Erythroblast (primary cell): ENCODE results near the gene RCSD1.
"Not testable (repeated sequence)": the region's sequence is repeated elsewhere in the genome, so short reads cannot be mapped to it uniquely, and the experiment has no call there.

Experiments
- DNase-seq, 2 experiments: peaks; one replicate each; lab custom pipeline; 2025; lab: John Stamatoyannopoulos, UW
- GATA1 ChIP-seq: IDR thresholded peaks from 2 replicates; pipeline ENCODE4 v1.6.1; 2011; ENCODE audit warnings: low read depth, mild to moderate bottlenecking, control low read depth, low read length, moderate library complexity
- POLR2A ChIP-seq: IDR thresholded peaks from 2 replicates; pipeline ENCODE4 v1.6.1; 2011; ENCODE audit warnings: mild to moderate bottlenecking, low read length

Gene RCSD1

DNA sequence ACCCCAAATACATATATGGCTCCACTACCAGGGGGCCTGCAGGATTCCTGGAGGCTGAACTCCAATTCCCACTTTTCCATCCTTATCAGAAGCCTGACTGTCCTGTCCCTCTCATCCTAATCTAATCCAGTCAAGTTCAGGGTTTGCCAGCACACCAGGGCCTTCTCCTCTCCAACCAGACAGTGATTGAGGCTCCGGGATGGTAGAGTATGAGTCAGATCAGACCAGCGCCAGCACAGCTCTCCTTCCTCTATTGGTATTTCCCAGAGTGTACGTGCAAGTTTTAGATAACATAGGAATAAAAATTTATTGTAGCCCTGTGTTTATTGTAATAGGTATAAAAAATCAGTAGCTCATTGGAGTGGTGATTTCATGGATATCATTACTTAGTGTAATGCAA lies 24.5 kb upstream of the RCSD1 start:
- TF ChIP-seq POLR2A, result no peak
- no peak for TF ChIP-seq GATA1
- no peak for DNase-seq

- no peak for TF ChIP-seq GATA1
- no peak for TF ChIP-seq POLR2A
- no peak for DNase-seq
These were observed 18.0 kb upstream of the RCSD1 start for GRCh38 chr1:167611983-167612382.

DNA sequence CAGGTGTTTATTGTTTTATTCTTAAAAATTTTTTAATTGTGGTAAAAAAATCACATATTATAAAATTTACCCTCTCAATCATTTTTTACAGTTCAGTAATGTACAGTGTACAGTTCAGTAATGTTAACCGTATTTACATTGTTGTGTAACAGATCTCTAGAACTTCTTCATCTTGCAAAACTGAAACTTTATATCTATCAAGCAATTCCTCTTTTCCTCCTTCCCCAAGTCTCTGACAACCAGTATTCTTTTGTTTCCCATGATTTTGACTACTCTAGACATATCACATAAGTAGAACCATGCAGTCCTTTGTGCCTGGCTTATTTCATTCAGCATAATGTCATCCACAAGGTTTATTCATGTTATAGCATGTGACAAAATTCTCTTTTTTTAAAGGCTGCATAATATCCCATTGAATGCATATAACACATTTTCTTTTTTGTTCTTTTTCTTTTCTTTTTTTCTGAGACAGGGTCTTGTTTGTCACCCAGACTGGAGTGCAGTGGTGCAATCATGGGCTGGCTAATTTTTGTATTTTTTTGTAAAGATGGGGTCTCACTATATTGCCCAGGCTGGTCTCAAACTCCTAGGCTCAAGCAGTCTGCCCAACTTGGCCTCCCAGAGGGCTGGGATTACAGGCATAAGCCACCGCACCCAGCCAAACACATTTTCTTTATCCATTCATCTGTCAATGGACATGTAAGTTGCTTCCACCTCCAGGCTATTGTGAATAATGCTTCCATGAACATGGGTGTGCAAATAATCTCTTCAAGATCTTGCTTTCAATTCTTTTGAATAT lies 17.2 kb upstream of the RCSD1 start:
- TF ChIP-seq GATA1, result no peak
- TF ChIP-seq POLR2A, result no peak
- no peak for DNase-seq

DNA sequence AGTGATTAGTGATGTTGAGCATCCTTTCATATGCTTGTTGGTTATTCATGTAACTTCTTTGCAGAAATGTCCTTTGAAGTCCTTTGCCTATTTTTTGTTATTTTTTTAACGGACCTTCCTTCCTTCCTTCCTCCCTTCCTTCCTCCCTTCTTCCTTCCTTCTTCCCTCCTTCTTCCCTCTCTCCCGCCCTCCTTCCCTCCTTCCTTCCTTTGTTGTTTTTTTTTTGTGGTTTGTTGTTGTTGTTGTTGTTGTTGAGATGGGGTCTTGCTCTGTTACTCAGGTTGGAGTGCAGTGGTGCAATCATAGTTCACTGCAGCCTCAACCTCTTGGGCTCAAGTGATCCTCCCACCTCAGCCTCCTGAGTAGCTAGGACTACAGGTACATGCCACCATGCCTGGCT lies 16.0 kb upstream of the RCSD1 start:
- DNase-seq, result not testable (repeated sequence)

- DNase-seq, result no peak
- TF ChIP-seq POLR2A, result no peak
- TF ChIP-seq GATA1, result no peak
These were observed 15.2 kb upstream of the RCSD1 start for GRCh38 chr1:167614851-167615250.

DNA sequence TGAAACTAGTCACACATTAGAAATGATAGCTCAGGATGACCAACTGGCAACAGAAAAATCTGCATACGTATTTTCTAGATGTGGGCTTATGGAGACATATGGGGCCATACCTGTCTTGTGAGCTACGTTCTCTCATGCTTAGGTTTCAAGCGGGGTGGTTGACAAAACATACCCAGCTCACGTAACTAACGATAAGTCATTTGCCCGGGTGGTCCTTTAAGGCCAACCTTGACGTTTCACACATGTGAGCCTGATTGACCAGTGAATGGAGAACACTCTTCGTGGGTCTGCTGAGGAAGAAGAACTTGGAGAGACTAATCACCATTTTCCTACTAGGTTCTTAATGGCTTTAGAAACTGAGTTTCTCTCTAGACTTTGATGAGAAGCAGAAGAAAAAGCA lies 13.5 kb upstream of the RCSD1 start:
- no peak for DNase-seq
- no peak for TF ChIP-seq POLR2A
- TF ChIP-seq GATA1, result no peak

DNA sequence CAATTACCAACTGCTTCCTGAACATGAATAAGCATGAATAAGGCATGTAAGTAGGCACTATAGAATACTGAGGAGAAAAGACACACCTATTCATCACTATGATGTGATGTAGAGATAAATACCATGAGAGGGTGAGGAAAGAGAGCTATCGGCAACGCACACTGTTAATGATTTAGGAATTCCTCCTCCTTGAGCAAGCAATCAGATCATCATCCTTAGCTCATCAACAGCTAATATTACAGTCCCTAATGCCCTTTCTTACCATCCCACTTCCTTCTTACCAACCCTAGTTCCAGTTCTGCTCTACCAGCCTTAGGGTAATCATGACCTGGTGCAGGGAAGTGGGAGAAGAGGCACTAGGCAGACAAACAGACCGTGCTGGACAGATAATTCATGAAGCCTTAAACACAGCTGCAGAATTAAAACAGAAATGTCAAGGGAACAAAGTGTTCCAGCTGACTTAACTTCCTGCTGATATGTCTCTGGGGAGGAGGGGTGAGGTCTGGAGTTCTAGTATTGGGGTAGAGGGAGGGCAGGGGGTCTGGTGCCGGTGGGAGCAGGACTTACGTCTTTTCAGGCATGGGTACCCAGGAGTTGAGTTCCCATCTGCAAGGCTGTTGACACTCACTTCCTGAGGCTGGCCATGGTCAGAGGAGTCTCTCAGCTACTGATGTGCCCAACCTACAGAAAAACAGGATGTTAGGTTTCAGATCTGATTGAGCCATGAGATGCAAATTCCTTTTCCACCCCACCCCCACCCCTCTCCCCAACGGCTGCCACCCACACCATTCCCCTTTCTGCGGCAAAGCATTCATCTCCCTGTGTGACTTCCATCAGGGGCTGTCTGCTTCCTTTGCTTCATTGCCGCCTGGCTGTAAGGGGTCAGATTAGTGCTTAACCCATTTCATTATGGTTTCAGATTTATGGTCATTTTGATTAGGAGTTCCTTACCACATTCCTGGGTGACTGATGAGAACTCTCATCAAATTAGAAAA lies 12.6 kb upstream of the RCSD1 start:
- DNase-seq, result no peak
- TF ChIP-seq GATA1 (no peak), POLR2A (no peak)

- DNase-seq, result no peak
- TF ChIP-seq POLR2A, result no peak
- TF ChIP-seq GATA1, result no peak
These were observed 11.7 kb upstream of the RCSD1 start for GRCh38 chr1:167618366-167618765.

GRCh38 chr1:167618789-167619188 lies 11.2 kb upstream of the RCSD1 start:
- no peak for DNase-seq
- TF ChIP-seq GATA1 (no peak), POLR2A (no peak)

DNA sequence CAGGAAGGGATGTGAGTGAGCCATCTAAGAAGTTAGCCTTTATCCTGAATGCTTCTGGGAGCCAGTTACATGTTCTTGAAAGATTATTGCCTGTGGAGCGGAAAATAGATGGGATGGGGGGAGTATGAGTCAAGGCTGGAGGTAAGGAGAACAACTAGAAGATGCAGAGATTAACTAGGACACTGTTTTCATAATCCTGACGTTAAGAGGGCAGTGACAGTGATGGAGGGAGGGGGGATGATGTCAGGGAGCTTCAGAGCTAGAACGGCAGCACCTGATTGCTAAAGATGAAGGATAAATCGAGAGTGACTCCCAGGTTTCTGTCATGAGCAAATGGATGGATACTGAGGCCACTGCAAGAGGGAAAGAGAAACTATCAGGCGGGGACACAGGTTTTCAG lies 10.0 kb upstream of the RCSD1 start:
- TF ChIP-seq GATA1 (no peak), POLR2A (no peak)
- no peak for DNase-seq

DNA sequence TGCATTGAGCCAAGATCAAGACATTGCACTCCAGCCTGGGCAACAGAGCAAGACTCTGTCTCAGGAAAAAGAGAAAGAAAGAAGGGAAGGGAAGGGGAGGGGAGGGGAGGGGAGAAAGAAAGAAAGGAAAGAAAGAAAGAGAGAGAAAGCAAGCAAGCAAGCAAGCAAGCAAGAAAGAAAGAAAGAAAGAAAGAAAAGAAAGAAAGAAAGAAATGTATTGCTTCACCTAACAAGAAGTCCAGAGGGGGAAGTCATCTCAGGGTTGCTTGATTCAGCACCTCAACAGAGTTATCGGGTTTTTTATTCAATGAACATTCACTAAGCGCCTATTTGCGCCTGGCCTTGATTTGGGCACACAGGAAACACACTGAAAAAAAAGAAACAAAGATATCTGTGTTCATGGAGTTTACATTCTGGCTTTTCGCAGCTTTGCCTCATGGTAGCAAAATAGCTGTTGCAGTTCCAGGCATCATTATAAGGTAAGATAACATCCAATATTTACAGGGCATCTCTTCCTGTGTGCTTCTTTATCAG lies 8.2 kb upstream of the RCSD1 start:
- TF ChIP-seq POLR2A, result no peak
- no peak for TF ChIP-seq GATA1
- DNase-seq, result no peak

DNA sequence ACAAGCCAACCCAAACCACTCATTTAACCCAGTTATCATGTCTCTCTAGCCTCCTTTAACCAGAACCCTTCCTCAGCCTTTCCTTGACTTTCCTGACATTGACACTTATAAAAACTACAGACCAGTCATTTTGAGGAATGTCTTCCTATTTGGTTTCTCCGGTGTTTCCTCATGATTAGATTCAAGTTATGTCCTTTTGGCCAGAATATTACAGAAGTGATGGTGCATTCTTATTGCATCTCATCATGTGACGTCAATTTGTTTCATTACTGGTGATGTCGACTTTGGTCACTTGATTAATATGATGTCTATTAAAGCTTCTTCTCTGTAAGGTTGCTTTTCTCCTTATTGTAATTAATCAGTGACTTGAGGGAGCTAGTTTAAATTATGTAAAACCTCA lies 6.1 kb upstream of the RCSD1 start:
- TF ChIP-seq POLR2A (no peak), GATA1 (no peak)
- no peak for DNase-seq

GRCh38 chr1:167625040-167625823 lies 4.8 kb upstream of the RCSD1 start:
- no peak for DNase-seq
- no peak for TF ChIP-seq POLR2A
- TF ChIP-seq GATA1, result no peak

- TF ChIP-seq POLR2A, result no peak
- TF ChIP-seq GATA1, result no peak
- DNase-seq, result no peak
These were observed 2.5 kb upstream of the RCSD1 start for GRCh38 chr1:167627615-167627864.
